H1 (cell line): ENCODE results near the gene BHLHE23. TPM values are rescaled to one million over a fixed set of nuclear protein-coding genes. Genes with fewer than 3 reads are reported as not detected.

Source experiments
- CTCF ChIA-PET: fragments of 300-600 bp; sonication (Branson Sonifier 250); formaldehyde crosslinking; loops from one replicate; lab custom pipeline; 2021; ENCODE audit not compliant: partially characterized antibody; lab: Charles Lee
- POLR2A ChIA-PET: fragments of 300-600 bp; sonication (Branson Sonifier 250); formaldehyde crosslinking; loops from one replicate; lab custom pipeline; 2021; ENCODE audit warnings: inconsistent platforms; ENCODE audit not compliant: partially characterized antibody; lab: Charles Lee
- DNase-seq, 2 experiments: peaks; one replicate each; pipeline versions ENCODE4 v3.0.0 to v3.0.0-alpha.2; 2010 to 2022; ENCODE audit warnings: low spot score in 2 of 2, low read depth in 1 of 2, mixed read lengths in 1 of 2
- FAIRE-seq: peaks from 2 replicates; lab custom pipeline; 2011; peaks lifted over from hg19 to GRCh38; lab: Jason Lieb, UNC
- H2AFZ ChIP-seq: 2 replicates; pipeline ENCODE4 v1.8.1; 2012; ENCODE audit warnings: low read length, inconsistent platforms
- H2AK5ac ChIP-seq: 2 replicates; pipeline ENCODE4 v1.6.1; 2013; ENCODE audit warnings: low read depth, low read length
- H2BK120ac ChIP-seq: replicated peaks from 2 replicates; pipeline ENCODE3; 2013; ENCODE audit warnings: low read depth, low read length, inconsistent platforms
- H2BK12ac ChIP-seq: 2 replicates; pipeline ENCODE4 v1.6.1; 2013; ENCODE audit warnings: low read depth, low read length
- H2BK15ac ChIP-seq: 2 replicates; pipeline ENCODE4 v1.6.1; 2013; ENCODE audit warnings: low read length
- H2BK20ac ChIP-seq: 2 replicates; pipeline ENCODE4 v1.6.1; 2013; ENCODE audit warnings: low read length
- H2BK5ac ChIP-seq: 2 replicates; pipeline ENCODE4 v1.6.1; 2013; ENCODE audit warnings: low read depth, low read length
- H3K14ac ChIP-seq: 2 replicates; pipeline ENCODE4 v1.6.1; 2013; ENCODE audit warnings: inconsistent platforms; ENCODE audit not compliant: insufficient read length
- H3K18ac ChIP-seq: 2 replicates; pipeline ENCODE4 v1.6.1; 2013; ENCODE audit warnings: low read length; ENCODE audit errors: extremely low read depth
- H3K23ac ChIP-seq: 2 replicates; pipeline ENCODE4 v1.6.1; 2013; ENCODE audit warnings: inconsistent platforms; ENCODE audit not compliant: insufficient read length
- H3K23me2 ChIP-seq: 2 replicates; pipeline ENCODE4 v1.6.1; 2013; ENCODE audit warnings: low read depth, low read length
- H3K27ac ChIP-seq: 2 replicates; pipeline ENCODE4 v1.6.1; 2011; ENCODE audit warnings: low read depth, low read length, inconsistent platforms
- H3K27me3 ChIP-seq, 4 experiments: replicated peaks in 1 of 4; 1 replicate in 1 of 4; 2 replicates in 3 of 4; pipeline versions ENCODE4 v1.6.1 to v1.8.1; 2011 to 2013; ENCODE audit warnings: low read length in 3 of 4, mild to moderate bottlenecking in 3 of 4, inconsistent platforms in 2 of 4, mixed read lengths in 2 of 4, moderate library complexity in 1 of 4; ENCODE audit not compliant: control insufficient read depth in 3 of 4, insufficient read depth in 3 of 4; ENCODE audit errors: extremely low read depth in 1 of 4
- H3K36me3 ChIP-seq, 4 experiments: 2 replicates each; pipeline versions ENCODE4 v1.6.1 to v1.8.1; 2011 to 2013; ENCODE audit warnings: mild to moderate bottlenecking in 4 of 4, low read length in 3 of 4, moderate library complexity in 2 of 4, control low read depth in 1 of 4, inconsistent platforms in 1 of 4; ENCODE audit not compliant: insufficient read depth in 4 of 4, control insufficient read depth in 2 of 4
- H3K4ac ChIP-seq: replicated peaks from 2 replicates; pipeline ENCODE3; 2013; ENCODE audit warnings: low read length, low read depth, mixed read lengths, inconsistent platforms; ENCODE audit not compliant: insufficient read length
- H3K4me1 ChIP-seq, 4 experiments: replicated peaks in 1 of 4; 1 replicate in 1 of 4; 2 replicates in 3 of 4; pipeline versions ENCODE4 v1.6.1 to v1.8.1; 2011 to 2013; ENCODE audit warnings: low read length in 3 of 4, inconsistent platforms in 2 of 4, mixed read lengths in 1 of 4; ENCODE audit not compliant: insufficient read depth in 4 of 4, control insufficient read depth in 3 of 4
- H3K4me2 ChIP-seq, 2 experiments: 2 replicates each; pipeline versions ENCODE4 v1.6.1 to v1.8.1; 2011 to 2013; ENCODE audit warnings: low read depth in 2 of 2, low read length in 2 of 2, control low read depth in 1 of 2, inconsistent platforms in 1 of 2, mild to moderate bottlenecking in 1 of 2; ENCODE audit not compliant: insufficient read depth in 1 of 2
- H3K4me3 ChIP-seq, 4 experiments: fragments of 200-600, 300-600 bp in 1 of 4; sonication (generic), shearing (Covaris generic), sonication (Bioruptor Twin) in 1 of 4; 2 replicates each; pipeline versions ENCODE4 v1.5.1 to v1.8.1; 2011 to 2016; ENCODE audit warnings: low read length in 4 of 4, low read depth in 3 of 4, control low read depth in 2 of 4, inconsistent platforms in 2 of 4, mild to moderate bottlenecking in 2 of 4, mixed read lengths in 1 of 4, moderate library complexity in 1 of 4; ENCODE audit not compliant: insufficient read depth in 2 of 4; ENCODE audit errors: extremely low read depth in 1 of 4
- H3K56ac ChIP-seq: replicated peaks from 2 replicates; pipeline ENCODE3; 2013; ENCODE audit warnings: low read depth, mild to moderate bottlenecking, mixed read lengths, low read length, inconsistent platforms; ENCODE audit not compliant: insufficient read length
- H3K79me1 ChIP-seq: 2 replicates; pipeline ENCODE4 v1.6.1; 2013; ENCODE audit warnings: low read depth, low read length, control low read depth
- H3K79me2 ChIP-seq, 2 experiments: 2 replicates each; pipeline versions ENCODE4 v1.6.1 to v1.8.1; 2012 to 2013; ENCODE audit warnings: low read length in 2 of 2, mild to moderate bottlenecking in 2 of 2, inconsistent platforms in 1 of 2; ENCODE audit not compliant: insufficient read depth in 2 of 2, control insufficient read depth in 1 of 2
- H3K9ac ChIP-seq, 4 experiments: replicated peaks in 1 of 4; 1 replicate in 1 of 4; 2 replicates in 3 of 4; pipeline versions ENCODE4 v1.6.1 to v1.8.1; 2011 to 2013; ENCODE audit warnings: low read depth in 3 of 4, low read length in 3 of 4, control low read depth in 2 of 4, mild to moderate bottlenecking in 2 of 4, moderate library complexity in 2 of 4, inconsistent platforms in 1 of 4; ENCODE audit errors: extremely low read depth in 1 of 4
- H3K9me3 ChIP-seq, 2 experiments: 2 replicates each; pipeline versions ENCODE4 v1.6.1 to v1.8.1; 2012 to 2013; ENCODE audit warnings: mild to moderate bottlenecking in 2 of 2, moderate library complexity in 2 of 2, control low read depth in 1 of 2, inconsistent platforms in 1 of 2, low read depth in 1 of 2, low read length in 1 of 2, mixed read lengths in 1 of 2; ENCODE audit not compliant: insufficient read depth in 2 of 2
- H4K20me1 ChIP-seq, 2 experiments: replicated peaks in 1 of 2; 2 replicates each; pipeline versions ENCODE3 to v1.8.1; 2011 to 2013; ENCODE audit warnings: inconsistent platforms in 2 of 2, low read length in 2 of 2, mild to moderate bottlenecking in 1 of 2; ENCODE audit not compliant: insufficient read depth in 2 of 2, control insufficient read depth in 1 of 2
- H4K5ac ChIP-seq: 2 replicates; pipeline ENCODE4 v1.6.1; 2013; ENCODE audit warnings: low read length, low read depth, mixed read lengths, inconsistent platforms; ENCODE audit not compliant: insufficient read length
- H4K8ac ChIP-seq: 2 replicates; pipeline ENCODE4 v1.8.0; 2013; ENCODE audit warnings: mild to moderate bottlenecking, moderate library complexity, low read length, inconsistent platforms; ENCODE audit not compliant: insufficient read depth; ENCODE audit errors: extremely low read depth
- H4K91ac ChIP-seq: replicated peaks from 2 replicates; pipeline ENCODE3; 2013; ENCODE audit warnings: low read length, mixed read lengths, inconsistent platforms; ENCODE audit not compliant: insufficient read length
- CTCF ChIP-seq, 3 experiments: IDR thresholded peaks; 1 replicate in 2 of 3; 2 replicates in 1 of 3; pipeline versions ENCODE4 v1.5.1 to v1.6.1; 2011; ENCODE audit warnings: low read length in 3 of 3, mild to moderate bottlenecking in 3 of 3, inconsistent platforms in 2 of 3, low read depth in 1 of 3, moderate library complexity in 1 of 3; ENCODE audit not compliant: insufficient read depth in 1 of 3; ENCODE audit errors: control extremely low read depth in 1 of 3
- MAX ChIP-seq: IDR thresholded peaks from 2 replicates; pipeline ENCODE4 v1.6.1; 2012; ENCODE audit warnings: inconsistent platforms
- POLR2A ChIP-seq, 2 experiments: IDR thresholded peaks; 1 replicate in 1 of 2; 2 replicates in 1 of 2; pipeline ENCODE4 v1.6.1; 2011; ENCODE audit warnings: low read depth in 2 of 2, low read length in 2 of 2, mild to moderate bottlenecking in 2 of 2; ENCODE audit errors: control extremely low read depth in 1 of 2
- WGBS, 2 experiments: shearing (Covaris generic) in 1 of 2; methylation state at CpG; one replicate each; pipeline versions ENCODE4 v1.1.6 to v1.1.7; 2013 to 2015; ENCODE audit warnings: low lambda C conversion rate in 2 of 2, mixed read lengths in 2 of 2, inconsistent platforms in 1 of 2, low coverage in 1 of 2, missing lambda C conversion rate in 1 of 2; ENCODE audit not compliant: insufficient replicate concordance in 2 of 2, insufficient coverage in 1 of 2, insufficient read length in 1 of 2; ENCODE audit errors: extremely low coverage in 1 of 2, missing lambda C conversion rate in 1 of 2; 5-methylcytosine and 5-hydroxymethylcytosine counted together
- polyA plus RNA-seq, 7 experiments: library from polyadenylated mRNA; depleted of rRNA in 3 of 7; stranded (reverse) in 5 of 7; unstranded in 2 of 7; fragments of >200 nt in 5 of 7; fragments of 200-250 nt in 2 of 7; gene quantifications; 1 replicate in 5 of 7; 2 replicates in 1 of 7; 4 replicates in 1 of 7; pipeline versions ENCODE4 v1.2.1 to v1.2.3, GENCODE V29; 2011 to 2013; ENCODE audit warnings: missing spikeins in 2 of 7, mixed read lengths in 2 of 7
- total RNA-seq: library from RNA; stranded (reverse); fragmentation: NEBNext Ultra II Directional; extraction: Animal tissue kit (Norgen Biotek cat#: 25700); gene quantifications from 2 replicates; pipeline ENCODE4 v1.2.1, GENCODE V29; 2021

BHLHE23 gene
- total and polyA plus RNA-seq, 2 of the 8 experiments (the other 6 are each of a cell fraction or from before 2014, with no cell fraction given), result 0.47 TPM; not detected in 1

GRCh38 chr20:63027922-63028389 lies 21.2 kb upstream of the BHLHE23 start:
- H3K18ac ChIP-seq, result peak overlapping the region; percentile 75
- H3K79me1 ChIP-seq, result no peaks in the 10 kb centered on the region
- no peaks in the 10 kb centered on the region for H3K36me3 ChIP-seq
- no peak overlapping the region for H2BK120ac ChIP-seq
- H3K27ac ChIP-seq, result no peak overlapping the region
- H4K20me1 ChIP-seq, result no peaks in the 10 kb centered on the region
- H4K5ac ChIP-seq, result peak overlapping the region; percentile 41
- H2BK5ac ChIP-seq, result peak overlapping the region; percentile 71; the same call in 1 of the 2 replicates
- H3K9ac ChIP-seq, result no peak overlapping the region
- FAIRE-seq (no peak), DNase-seq (no peak)
- H2BK15ac ChIP-seq, result 0 out of 2 replicates have a peak overlapping the region, but pooled peaks have one; percentile 53
- peaks cover 0 to 16% (median 7%) of the 10 kb centered on the region in 4 experiments; a peak in 5 of 7 replicates for H3K27me3 ChIP-seq
- H3K4me3 ChIP-seq, result peak overlapping the region; percentile 23 to 57 (median 34); a peak in 7 of 8 replicates
- peak overlapping the region; percentile 66 to 83 for H3K4me2 ChIP-seq
- H3K23ac ChIP-seq, result no peak overlapping the region
- H3K4me1 ChIP-seq, result peaks cover 6 to 30% (median 20%) of the 10 kb centered on the region in 4 experiments
- H3K9me3 ChIP-seq, result no peaks in the 10 kb centered on the region
- H4K8ac ChIP-seq, result no peak overlapping the region
- H3K23me2 ChIP-seq, result no peaks in the 10 kb centered on the region; the same call in 1 of the 2 replicates
- TF ChIP-seq CTCF (IDR thresholded peaks at IDR 0.05; ENCODE audit: control extremely low read depth in 1 of 3, insufficient read depth in 1 of 3, low read depth in 1 of 3, low read length in 3 of 3) (peak in 2 of 3 experiments; percentile 14; a peak in 2 of 4 replicates), POLR2A (IDR thresholded peaks at IDR 0.05; ENCODE audit: control extremely low read depth in 1 of 2, low read depth in 2 of 2, low read length in 2 of 2) (no peak), MAX (no peak)
- no peak overlapping the region for H4K91ac ChIP-seq
- H2BK12ac ChIP-seq, result no peak overlapping the region
- H3K79me2 ChIP-seq, result no peaks in the 10 kb centered on the region
- H2AK5ac ChIP-seq, result no peak overlapping the region
- ChIA-PET POLR2A (interaction anchor here (1.0 to 1.2 kb wide), 2 partner anchors 9 to 56 kb away, joined by 3 to 4 read pairs; no protein-coding TSS in a partner anchor), CTCF (interaction anchor here (1.0 to 1.3 kb wide), 3 partner anchors 19 to 29 kb away, joined by 3 to 5 read pairs (median 4); no protein-coding TSS in a partner anchor)
- WGBS, 2 experiments, result 9% methylated on average over 7 of the region's 23 CpGs; no CpG with 5 or more reads in 1 of the 2 experiments
- no peak overlapping the region for H3K14ac ChIP-seq
- no peak overlapping the region for H2BK20ac ChIP-seq
- no peak overlapping the region for H3K4ac ChIP-seq
- 0 out of 2 replicates have a peak overlapping the region, but pooled peaks have one; percentile 8 for H2AFZ ChIP-seq
- H3K56ac ChIP-seq, result no peak overlapping the region
